OCI-LY3 (cell line): ENCODE measurements around the gene TEX22.

ENCODE experiments used
- CTCF ChIP-seq: fragments of 200-600, 300-600 bp; sonication (generic); IDR thresholded peaks from 2 replicates; pipeline ENCODE4 v1.5.1; 2014; ENCODE audit warnings: antibody characterized with exemption, low read length, low read depth
- EZH2phosphoT487 ChIP-seq: fragments of 200-600 bp; shearing (Covaris generic); IDR thresholded peaks from 2 replicates; pipeline ENCODE4 v1.6.1; 2018; ENCODE audit warnings: antibody characterized with exemption, mixed run types, low read depth

DNA sequence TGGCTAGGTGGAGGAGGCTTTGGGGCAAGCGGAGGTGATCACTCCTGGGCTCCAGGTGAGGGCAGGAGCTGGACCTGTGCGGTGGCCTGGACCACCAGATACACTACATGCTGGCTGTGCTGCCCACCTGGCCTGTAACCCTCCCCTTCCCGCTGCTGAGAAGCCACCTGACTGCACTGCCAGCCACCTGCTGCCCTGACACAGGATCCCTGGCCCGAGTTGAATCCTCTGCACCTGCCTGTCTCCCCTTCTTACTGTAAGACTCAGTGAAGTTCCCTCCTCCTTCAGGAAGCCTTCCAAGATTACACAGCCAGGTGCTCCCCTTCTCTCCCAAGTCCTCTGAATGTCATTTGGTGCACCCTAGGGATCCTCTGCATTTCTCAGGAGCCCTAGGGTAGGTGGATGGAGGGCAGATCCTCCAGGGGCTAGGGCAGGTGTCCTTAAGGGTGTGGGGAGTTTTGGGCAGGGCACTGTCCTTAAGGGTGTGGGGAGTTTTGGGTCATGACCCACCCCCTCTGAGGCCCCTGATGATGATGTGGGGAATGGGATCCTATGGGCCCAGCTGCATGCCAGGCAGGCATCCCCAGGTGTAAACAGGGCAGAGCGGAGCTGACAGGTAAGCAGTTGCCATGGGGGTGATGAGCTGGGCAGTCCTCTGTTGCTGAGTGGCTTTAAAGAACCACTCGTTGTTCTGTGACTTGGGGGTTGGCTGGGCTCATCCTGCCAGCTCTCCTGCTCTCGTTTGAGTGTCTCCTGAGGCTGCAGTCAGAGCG, 14.6 kb downstream of the TEX22 start:
- TF ChIP-seq CTCF (no peak), EZH2phosphoT487 (no peak)
